ENCODE results near the gene SEL1L.

DNA sequence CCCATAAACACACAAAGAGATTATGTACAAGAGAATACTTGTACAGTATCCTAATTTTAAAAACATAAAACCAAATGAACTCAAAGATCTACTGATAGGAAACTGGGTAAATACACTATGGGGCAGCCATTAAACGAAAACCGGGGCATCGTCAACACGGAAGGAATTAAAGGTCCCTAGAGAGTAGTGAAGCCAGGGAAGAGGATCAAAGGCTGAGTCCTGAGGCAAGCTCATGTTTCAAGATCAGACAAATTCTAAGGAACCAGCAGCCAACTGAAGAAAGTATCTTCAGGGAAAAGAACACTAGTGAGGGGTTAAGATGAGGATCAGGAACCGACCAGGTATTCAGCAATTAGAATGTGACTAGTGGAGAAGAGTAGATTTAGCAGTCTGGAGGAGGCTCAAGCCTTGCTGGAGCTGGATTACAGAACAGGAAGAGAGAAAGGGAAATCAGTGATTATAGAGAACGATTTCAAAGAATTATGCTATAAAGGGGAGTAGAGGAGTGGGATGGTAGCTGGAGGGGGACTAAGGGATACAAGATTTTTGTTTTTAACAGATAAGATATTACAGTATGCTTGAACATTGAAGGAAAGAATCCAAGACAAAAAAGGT, 23.7 kb downstream of the SEL1L start:
- TF ChIP-seq EZH2 (IDR thresholded peaks at IDR 0.05) (no peak), EZH2phosphoT487 (IDR thresholded peaks at IDR 0.05) (no peak), CTCF (IDR thresholded peaks at IDR 0.05) (no peak)

Data from neural progenitor cell (in vitro differentiated cells).